Loucy (cell line): ENCODE measurements around the gene BCAN.
A peak's percentile ranks its signal among the peaks of the same experiment; 100 is the strongest.

Source experiments
- H2AFZ ChIP-seq: fragments of 200-600 bp; sonication (generic); 2 replicates; pipeline ENCODE4 v1.6.0; 2016; ENCODE audit warnings: antibody characterized with exemption, mild to moderate bottlenecking, low read length, moderate library complexity
- H3F3A ChIP-seq: fragments of 200-600 bp; 2 replicates; pipeline ENCODE4 v1.6.0; 2016; ENCODE audit warnings: antibody characterized with exemption, low read depth, mild to moderate bottlenecking
- H3K27me3 ChIP-seq: fragments of 200-600 bp; sonication (generic); 2 replicates; pipeline ENCODE4 v1.6.1; 2014; ENCODE audit warnings: low read length, mild to moderate bottlenecking; ENCODE audit not compliant: insufficient read depth, poor library complexity, severe bottlenecking
- H3K36me3 ChIP-seq: fragments of 200-600 bp; sonication (generic); 2 replicates; pipeline ENCODE4 v1.6.1; 2016; ENCODE audit warnings: low read length; ENCODE audit not compliant: insufficient read depth
- H3K4me1 ChIP-seq: fragments of 200-600 bp; sonication (generic); 2 replicates; pipeline ENCODE4 v1.5.1; 2014; ENCODE audit warnings: low read length, mild to moderate bottlenecking; ENCODE audit not compliant: insufficient read depth, poor library complexity, severe bottlenecking
- H3K4me2 ChIP-seq: fragments of 200-600 bp; sonication (generic); 2 replicates; pipeline ENCODE4 v1.6.0; 2014; ENCODE audit warnings: antibody characterized with exemption, low read length, low read depth, mild to moderate bottlenecking; ENCODE audit not compliant: poor library complexity, severe bottlenecking
- H3K4me3 ChIP-seq: fragments of 200-600 bp; sonication (generic); 2 replicates; pipeline ENCODE4 v1.5.1; 2014; ENCODE audit warnings: low read length, mild to moderate bottlenecking, mixed read lengths; ENCODE audit not compliant: poor library complexity, severe bottlenecking
- H3K79me2 ChIP-seq: fragments of 200-600 bp; sonication (generic); 2 replicates; pipeline ENCODE4 v1.6.1; 2014; ENCODE audit warnings: low read length; ENCODE audit not compliant: insufficient read depth
- H3K9ac ChIP-seq: fragments of 200-600 bp; sonication (generic); 2 replicates; pipeline ENCODE4 v1.6.0; 2014; ENCODE audit warnings: mild to moderate bottlenecking, low read depth, low read length, moderate library complexity; ENCODE audit not compliant: poor library complexity, severe bottlenecking
- H3K9me2 ChIP-seq: fragments of 200-600 bp; sonication (generic); replicated peaks from 2 replicates; pipeline ENCODE4 v1.6.1; 2016; ENCODE audit warnings: low read depth, low read length, mixed read lengths
- H3K9me3 ChIP-seq: fragments of 200-600 bp; sonication (generic); 2 replicates; pipeline ENCODE4 v1.6.1; 2014; ENCODE audit warnings: mild to moderate bottlenecking, antibody characterized with exemption, low read length, low read depth; ENCODE audit not compliant: insufficient read depth
- H4K20me1 ChIP-seq: fragments of 200-600 bp; sonication (generic); 2 replicates; pipeline ENCODE4 v1.6.0; 2014; ENCODE audit warnings: antibody characterized with exemption, low read length, mild to moderate bottlenecking; ENCODE audit not compliant: insufficient read depth, poor library complexity, severe bottlenecking
- CTCF ChIP-seq: fragments of 200-600 bp; sonication (generic); conservative IDR thresholded peaks from 2 replicates; pipeline ENCODE4 v1.5.1; 2014; ENCODE audit warnings: mild to moderate bottlenecking, antibody characterized with exemption, low read length
- EZH2phosphoT487 ChIP-seq: fragments of 200-600 bp; IDR thresholded peaks from 2 replicates; pipeline ENCODE4 v1.6.1; 2018; ENCODE audit warnings: antibody characterized with exemption, mild to moderate bottlenecking, moderate library complexity, borderline replicate concordance

The BCAN gene

GRCh38 chr1:156658496-156658895, 16.6 kb downstream of the BCAN start:
- Histone ChIP-seq H3K9me3 (no peaks in the 10 kb centered on the region), H3K4me3 (no peak overlapping the region), H3K4me2 (no peak overlapping the region), H3K9ac (no peak overlapping the region), H4K20me1 (no peaks in the 10 kb centered on the region), H3K79me2 (peaks cover 18% of the 10 kb centered on the region; the same call in 1 of the 2 replicates), H3K9me2 (no peaks in the 10 kb centered on the region), H3K36me3 (no peaks in the 10 kb centered on the region), H3F3A (peaks cover 2% of the 10 kb centered on the region; the same call in 1 of the 2 replicates), H3K27me3 (no peaks in the 10 kb centered on the region), H3K4me1 (peaks cover 34% of the 10 kb centered on the region), H2AFZ (no peak overlapping the region)
- TF ChIP-seq EZH2phosphoT487 (no peak), CTCF (no peak)

GRCh38 chr1:156658945-156659574, 17.1 kb downstream of the BCAN start:
- TF ChIP-seq EZH2phosphoT487 = no peak
- no peak for TF ChIP-seq CTCF
- Histone ChIP-seq H3F3A (peaks cover 2% of the 10 kb centered on the region; the same call in 1 of the 2 replicates), H3K79me2 (peaks cover 18% of the 10 kb centered on the region; the same call in 1 of the 2 replicates), H4K20me1 (no peaks in the 10 kb centered on the region), H3K4me2 (peak overlapping the region; percentile 99), H3K27me3 (no peaks in the 10 kb centered on the region), H3K4me3 (peak overlapping the region; percentile 96), H2AFZ (no peak overlapping the region), H3K36me3 (no peaks in the 10 kb centered on the region), H3K9ac (peak overlapping the region; percentile 93), H3K4me1 (peaks cover 35% of the 10 kb centered on the region), H3K9me3 (no peaks in the 10 kb centered on the region), H3K9me2 (no peaks in the 10 kb centered on the region)

- H3K4me3 ChIP-seq = peak overlapping the region; percentile 96
- H3K79me2 ChIP-seq = peaks cover 18% of the 10 kb centered on the region; the same call in 1 of the 2 replicates
- H3K4me1 ChIP-seq = peaks cover 41% of the 10 kb centered on the region
- H3K9me3 ChIP-seq = no peaks in the 10 kb centered on the region
- TF ChIP-seq CTCF (no peak), EZH2phosphoT487 (no peak)
- no peaks in the 10 kb centered on the region for H3K36me3 ChIP-seq
- peak overlapping the region; percentile 99 for H3K4me2 ChIP-seq
- H4K20me1 ChIP-seq = no peaks in the 10 kb centered on the region
- no peak overlapping the region for H2AFZ ChIP-seq
- no peaks in the 10 kb centered on the region for H3K27me3 ChIP-seq
- H3F3A ChIP-seq = peaks cover 2% of the 10 kb centered on the region; the same call in 1 of the 2 replicates
- no peaks in the 10 kb centered on the region for H3K9me2 ChIP-seq
- peak overlapping the region; percentile 93 for H3K9ac ChIP-seq
Observed at GRCh38 chr1:156659661-156659987, 17.7 kb downstream of the BCAN start.
